Measurements from ENCODE around the gene IPO13. TPM values are rescaled to one million over a fixed set of nuclear protein-coding genes. Genes with fewer than 3 reads are reported as not detected.

The IPO13 gene
- total RNA-seq, 1 experiment from 2014 or later = 25.0 TPM

GRCh38 chr1:43992232-43992995 lies 45.7 kb downstream of the IPO13 start:
- POLR2A ChIA-PET (ENCODE audit: unreplicated experiment) = interaction anchor here (0.5 to 0.7 kb wide), 5 partner anchors 36 to 786 kb away, joined by 3 to 9 read pairs (median 5); partner anchors contain the start of genes C1orf210 and ST3GAL3
- BruUV-seq (replicated peaks) = TSS peak; percentile 34

GRCh38 chr1:43993206-43993914 lies 46.6 kb downstream of the IPO13 start:
- H3K79me2 ChIP-seq (ENCODE audit: low read depth) = no peaks in the 10 kb centered on the region
- peak overlapping the region; percentile 97 for H3K4me2 ChIP-seq
- H2AFZ ChIP-seq = no peak overlapping the region
- H3K9me3 ChIP-seq (ENCODE audit: insufficient read depth, low read depth) = no peaks in the 10 kb centered on the region
- no peaks in the 10 kb centered on the region; the same call in 1 of the 2 replicates for H4K20me1 ChIP-seq (ENCODE audit: insufficient read depth)
- TF ChIP-seq EZH2 (IDR thresholded peaks at IDR 0.05; ENCODE audit: low read depth) (no peak), CTCF (conservative IDR thresholded peaks at IDR 0.05) (no peak)
- intact Hi-C loops (cut with micrococcal nuclease; ENCODE audit: unreplicated experiment) = loop anchor here (5.0 kb wide), 2 partner anchors 39 to 231 kb away; partner anchors contain the start of gene SLC6A9
- BruUV-seq (replicated peaks) = no TSS peak
- no peak for DNase-seq
- H3F3A ChIP-seq (ENCODE audit: insufficient read depth, low read depth) = peaks cover 49% of the 10 kb centered on the region
- H3K4me3 ChIP-seq = peak overlapping the region; percentile 59; the same call in 1 of the 2 replicates
- no peaks in the 10 kb centered on the region for H3K27me3 ChIP-seq (ENCODE audit: insufficient read depth, low read depth)
- no peaks in the 10 kb centered on the region for H3K36me3 ChIP-seq (ENCODE audit: low read depth)
- ChIA-PET CTCF (interaction anchor here (0.6 to 0.9 kb wide), 3 partner anchors 43 to 68 kb away, joined by 3 to 11 read pairs (median 3); no protein-coding TSS in a partner anchor), POLR2A (ENCODE audit: unreplicated experiment) (interaction anchor here (0.5 to 0.7 kb wide), 2 partner anchors 35 to 708 kb away, joined by 4 to 9 read pairs; partner anchors contain the start of gene C1orf210)
- no peak overlapping the region; the same call in 1 of the 2 replicates for H3K27ac ChIP-seq
- peaks cover 25% of the 10 kb centered on the region for H3K4me1 ChIP-seq (replicated peaks; ENCODE audit: insufficient read depth)
- no peaks in the 10 kb centered on the region for H3K9me2 ChIP-seq (ENCODE audit: insufficient read depth)

More at GRCh38 chr1:43992232-43992995, 45.7 kb downstream of the IPO13 start:
- Histone ChIP-seq H3K4me2 (peak overlapping the region; percentile 97), H3K79me2 (ENCODE audit: low read depth) (no peaks in the 10 kb centered on the region), H3K4me1 (replicated peaks; ENCODE audit: insufficient read depth) (peaks cover 25% of the 10 kb centered on the region), H3K36me3 (ENCODE audit: low read depth) (no peaks in the 10 kb centered on the region), H2AFZ (peak overlapping the region; percentile 75; the same call in 1 of the 2 replicates), H3F3A (ENCODE audit: insufficient read depth, low read depth) (peaks cover 54% of the 10 kb centered on the region), H4K20me1 (ENCODE audit: insufficient read depth) (no peaks in the 10 kb centered on the region; the same call in 1 of the 2 replicates), H3K9me2 (ENCODE audit: insufficient read depth) (no peaks in the 10 kb centered on the region), H3K4me3 (peak overlapping the region; percentile 59), H3K9me3 (ENCODE audit: insufficient read depth, low read depth) (no peaks in the 10 kb centered on the region), H3K27ac (peak overlapping the region; percentile 86), H3K27me3 (ENCODE audit: insufficient read depth, low read depth) (no peaks in the 10 kb centered on the region)
- peak in 1 of 2 experiments; percentile 14 for DNase-seq
- CTCF ChIA-PET = interaction anchor here (0.5 to 0.7 kb wide), 5 partner anchors 8 to 229 kb away, joined by 3 read pairs; no protein-coding TSS in a partner anchor
- intact Hi-C loops (cut with micrococcal nuclease; ENCODE audit: unreplicated experiment) = loop anchor here (1.0 to 5.0 kb wide), 3 partner anchors 40 to 463 kb away; partner anchors contain the start of gene SLC6A9
- TF ChIP-seq CTCF (conservative IDR thresholded peaks at IDR 0.05) (no peak), EZH2 (IDR thresholded peaks at IDR 0.05; ENCODE audit: low read depth) (no peak)

GRCh38 chr1:43994071-43994470 lies 47.3 kb downstream of the IPO13 start:
- H3K27ac ChIP-seq = no peak overlapping the region
- intact Hi-C loops (cut with micrococcal nuclease; ENCODE audit: unreplicated experiment) = loop anchor here (5.0 kb wide), 2 partner anchors 38 to 232 kb away; partner anchors contain the start of gene SLC6A9
- POLR2A ChIA-PET (ENCODE audit: unreplicated experiment) = no interaction called here

More at GRCh38 chr1:43994071-43994470, 47.3 kb downstream of the IPO13 start:
- no peaks in the 10 kb centered on the region; the same call in 1 of the 2 replicates for H4K20me1 ChIP-seq (ENCODE audit: insufficient read depth)
- TF ChIP-seq EZH2 (IDR thresholded peaks at IDR 0.05; ENCODE audit: low read depth) (no peak), CTCF (conservative IDR thresholded peaks at IDR 0.05) (no peak)
- CTCF ChIA-PET = interaction anchor here (0.6 to 0.9 kb wide), 2 partner anchors 37 to 54 kb away, joined by 6 to 11 read pairs; partner anchors contain the start of gene SLC6A9
- no peaks in the 10 kb centered on the region for H3K27me3 ChIP-seq (ENCODE audit: insufficient read depth, low read depth)
- H3K4me2 ChIP-seq = no peak overlapping the region
- H3K4me1 ChIP-seq (replicated peaks; ENCODE audit: insufficient read depth) = peaks cover 25% of the 10 kb centered on the region
- no peak overlapping the region for H3K4me3 ChIP-seq
- no TSS peak for BruUV-seq (replicated peaks)
- peaks cover 49% of the 10 kb centered on the region for H3F3A ChIP-seq (ENCODE audit: insufficient read depth, low read depth)
- H3K9me2 ChIP-seq (ENCODE audit: insufficient read depth) = no peaks in the 10 kb centered on the region
- no peaks in the 10 kb centered on the region for H3K9me3 ChIP-seq (ENCODE audit: insufficient read depth, low read depth)
- DNase-seq = peak in 1 of 2 experiments; percentile 6
- H3K36me3 ChIP-seq (ENCODE audit: low read depth) = no peaks in the 10 kb centered on the region
- H3K79me2 ChIP-seq (ENCODE audit: low read depth) = no peaks in the 10 kb centered on the region
- no peak overlapping the region for H2AFZ ChIP-seq
